BJ (cell line): ENCODE results near the gene GRIN2C. TPM values are rescaled to one million over a fixed set of nuclear protein-coding genes. Genes with fewer than 3 reads are reported as not detected.

Source experiments
- CTCF ChIA-PET: fragments of 350-600 bp; formaldehyde crosslinking; extraction: SDS; loops from one replicate; lab custom pipeline; 2021; ENCODE audit warnings: antibody characterized with exemption, inconsistent platforms; lab: Yijun Ruan, JAX
- POLR2A ChIA-PET: fragments of 300-600 bp; sonication (Branson Sonifier 250); formaldehyde crosslinking; extraction: SDS; loops from one replicate; lab custom pipeline; 2021; ENCODE audit warnings: antibody characterized with exemption; lab: Charles Lee
- DNase-seq: peaks from one replicate; pipeline ENCODE4 v3.0.0-alpha.2; 2011; ENCODE audit warnings: low read depth
- H3K27me3 ChIP-seq: 2 replicates; pipeline ENCODE4 v1.6.0; 2011; ENCODE audit warnings: low read length; ENCODE audit not compliant: control insufficient read depth, insufficient read depth
- H3K36me3 ChIP-seq: 2 replicates; pipeline ENCODE4 v1.5.1; 2011; ENCODE audit warnings: low read length; ENCODE audit not compliant: control insufficient read depth, insufficient read depth
- H3K4me3 ChIP-seq: 2 replicates; pipeline ENCODE4 v1.5.1; 2011; ENCODE audit warnings: low read depth, mild to moderate bottlenecking, control low read depth, low read length
- CTCF ChIP-seq: IDR thresholded peaks from 2 replicates; pipeline ENCODE4 v1.5.1; 2011; ENCODE audit warnings: low read depth, mild to moderate bottlenecking, control low read depth, inconsistent platforms, low read length, moderate library complexity; ENCODE audit not compliant: insufficient read depth
- polyA plus RNA-seq: library from polyadenylated mRNA; depleted of rRNA; stranded (reverse); fragments of >200 nt; gene quantifications from 2 replicates; pipeline ENCODE4 v1.2.3, GENCODE V29; 2011

GRIN2C gene
- polyA plus RNA-seq, 1 experiment = 0.04 TPM

- peaks cover 5% of the 10 kb centered on the region; the same call in 1 of the 2 replicates for H3K36me3 ChIP-seq
- no peak for TF ChIP-seq CTCF
- no peaks in the 10 kb centered on the region for H3K27me3 ChIP-seq
- no peak overlapping the region for H3K4me3 ChIP-seq
- DNase-seq = no peak
- ChIA-PET POLR2A (no interaction called here), CTCF (interaction anchor here (1.0 to 4.0 kb wide), 5 partner anchors 9 to 41 kb away, joined by 3 to 18 read pairs (median 7); no protein-coding TSS in a partner anchor)
Measured at GRCh38 chr17:74832421-74832820, 27.3 kb downstream of the GRIN2C start.

- ChIA-PET POLR2A (no interaction called here), CTCF (interaction anchor here (1.2 to 4.0 kb wide), 3 partner anchors 9 to 12 kb away, joined by 3 to 18 read pairs (median 3); no protein-coding TSS in a partner anchor)
- DNase-seq = no peak
- Histone ChIP-seq H3K36me3 (peaks cover 6% of the 10 kb centered on the region; the same call in 1 of the 2 replicates), H3K4me3 (no peak overlapping the region), H3K27me3 (no peaks in the 10 kb centered on the region)
- TF ChIP-seq CTCF = no peak
Measured at GRCh38 chr17:74831444-74832146, 28.1 kb downstream of the GRIN2C start.

- CTCF ChIA-PET = interaction anchor here (1.2 to 1.6 kb wide), 3 partner anchors 8 to 31 kb away, joined by 3 to 4 read pairs (median 3); no protein-coding TSS in a partner anchor
- DNase-seq = no peak
- POLR2A ChIA-PET = no interaction called here
- H3K27me3 ChIP-seq = no peaks in the 10 kb centered on the region
- H3K36me3 ChIP-seq = peaks cover 1% of the 10 kb centered on the region; the same call in 1 of the 2 replicates
- TF ChIP-seq CTCF = no peak
- no peak overlapping the region for H3K4me3 ChIP-seq
Measured at GRCh38 chr17:74830861-74831260, 28.8 kb downstream of the GRIN2C start.

GRCh38 chr17:74827800-74828199 is 31.9 kb downstream of the GRIN2C start:
- ChIA-PET CTCF (interaction anchor here (1.7 kb wide), 1 partner anchor 16 kb away, joined by 9 read pairs; no protein-coding TSS in a partner anchor), POLR2A (interaction anchor here (0.7 kb wide), 1 partner anchor 59 kb away, joined by 18 read pairs; no protein-coding TSS in a partner anchor)
- no peak for TF ChIP-seq CTCF
- Histone ChIP-seq H3K27me3 (no peaks in the 10 kb centered on the region), H3K36me3 (peaks cover 7% of the 10 kb centered on the region), H3K4me3 (no peak overlapping the region)
- DNase-seq = no peak

GRCh38 chr17:74825952-74826719 is 33.5 kb downstream of the GRIN2C start:
- no peak for TF ChIP-seq CTCF
- ChIA-PET CTCF (interaction anchor here (0.6 to 1.7 kb wide), 3 partner anchors 17 to 1733 kb away, joined by 3 to 9 read pairs (median 3); no protein-coding TSS in a partner anchor), POLR2A (no interaction called here)
- H3K27me3 ChIP-seq = no peaks in the 10 kb centered on the region
- H3K4me3 ChIP-seq = no peak overlapping the region
- no peak for DNase-seq
- H3K36me3 ChIP-seq = peaks cover 8% of the 10 kb centered on the region
